Neural cell (in vitro differentiated cells): ENCODE measurements around the gene OTOG. TPM values are rescaled to one million over a fixed set of nuclear protein-coding genes. Genes with fewer than 3 reads are reported as not detected.

Experiments used
- H2AFZ ChIP-seq: fragments of 200-600, 300-800 bp; sonication (generic), shearing (Covaris generic); 2 replicates; pipeline ENCODE4 v1.6.0; 2014; ENCODE audit warnings: low read depth, mild to moderate bottlenecking, antibody characterized with exemption, low read length, moderate library complexity
- H3F3A ChIP-seq: fragments of 200-600 bp; shearing (Covaris generic); 2 replicates; pipeline ENCODE4 v1.6.1; 2016; ENCODE audit warnings: mild to moderate bottlenecking, moderate library complexity, mixed read lengths, antibody characterized with exemption, low read length; ENCODE audit not compliant: insufficient read depth, poor library complexity, severe bottlenecking
- H3K27ac ChIP-seq: fragments of 200-600, 300-800 bp; sonication (generic), shearing (Covaris generic); 2 replicates; pipeline ENCODE4 v1.5.1; 2014; ENCODE audit warnings: mild to moderate bottlenecking, low read length, moderate library complexity
- H3K27me3 ChIP-seq: fragments of 300-800, 200-600 bp; sonication (generic), shearing (Covaris generic); 2 replicates; pipeline ENCODE4 v1.6.0; 2014; ENCODE audit warnings: mild to moderate bottlenecking, low read depth, low read length, moderate library complexity; ENCODE audit not compliant: insufficient read depth
- H3K36me3 ChIP-seq: fragments of 300-800, 200-600 bp; sonication (generic), shearing (Covaris generic); 2 replicates; pipeline ENCODE4 v1.5.1; 2014; ENCODE audit warnings: mild to moderate bottlenecking, antibody characterized with exemption, low read length, moderate library complexity; ENCODE audit not compliant: insufficient read depth
- H3K4me2 ChIP-seq: fragments of 300-800, 200-600 bp; sonication (generic), shearing (Covaris generic); 2 replicates; pipeline ENCODE4 v1.6.0; 2014; ENCODE audit warnings: mild to moderate bottlenecking, low read length
- H3K4me3 ChIP-seq: fragments of 300-800, 200-600 bp; sonication (generic), shearing (Covaris generic); 2 replicates; pipeline ENCODE4 v1.5.1; 2014; ENCODE audit warnings: mild to moderate bottlenecking, low read length, moderate library complexity
- H3K79me2 ChIP-seq: fragments of 200-600 bp; shearing (Covaris generic); replicated peaks from 2 replicates; pipeline ENCODE4 v1.6.0; 2014; ENCODE audit warnings: mild to moderate bottlenecking, low read length, moderate library complexity; ENCODE audit not compliant: insufficient read depth
- H3K9ac ChIP-seq: fragments of 300-800, 200-600 bp; sonication (generic), shearing (Covaris generic); 2 replicates; pipeline ENCODE4 v1.6.1; 2016; ENCODE audit warnings: mild to moderate bottlenecking, low read length, mixed read lengths
- H3K9me2 ChIP-seq: fragments of 200-600 bp; shearing (Covaris generic); 2 replicates; pipeline ENCODE4 v1.6.1; 2016; ENCODE audit warnings: mild to moderate bottlenecking, low read length, mixed read lengths; ENCODE audit not compliant: insufficient read depth
- H3K9me3 ChIP-seq: fragments of 200-600, 300-800 bp; sonication (generic), shearing (Covaris generic); 2 replicates; pipeline ENCODE4 v1.6.1; 2016; ENCODE audit warnings: mild to moderate bottlenecking, mixed run types, low read length, moderate library complexity, mixed read lengths
- H4K20me1 ChIP-seq: fragments of 200-600 bp; shearing (Covaris generic); 2 replicates; pipeline ENCODE4 v1.6.1; 2016; ENCODE audit warnings: mild to moderate bottlenecking, mixed run types; ENCODE audit not compliant: insufficient read depth
- CTCF ChIP-seq: fragments of 450-650 bp; IDR thresholded peaks from 2 replicates; pipeline ENCODE4 v1.5.1; 2014; ENCODE audit warnings: antibody characterized with exemption, mild to moderate bottlenecking, moderate library complexity; ENCODE audit not compliant: poor library complexity, severe bottlenecking
- EP300 ChIP-seq: fragments of 450-650 bp; conservative IDR thresholded peaks from 2 replicates; pipeline ENCODE4 v1.6.1; 2014; ENCODE audit warnings: antibody characterized with exemption, mild to moderate bottlenecking, moderate library complexity; ENCODE audit not compliant: poor library complexity, severe bottlenecking
- EZH2 ChIP-seq: fragments of 200-600, 300-800 bp; shearing (Covaris generic), sonication (generic); IDR thresholded peaks from 2 replicates; pipeline ENCODE4 v1.6.1; 2014; ENCODE audit warnings: antibody characterized with exemption, low read length, borderline replicate concordance, mild to moderate bottlenecking; ENCODE audit not compliant: insufficient read depth, poor library complexity, severe bottlenecking
- MXI1 ChIP-seq: fragments of 450-650 bp; conservative IDR thresholded peaks from 2 replicates; pipeline ENCODE4 v1.6.1; 2014; ENCODE audit warnings: antibody characterized with exemption, mild to moderate bottlenecking; ENCODE audit not compliant: poor library complexity, severe bottlenecking
- POLR2AphosphoS5 ChIP-seq: IDR thresholded peaks from 2 replicates; pipeline ENCODE4 v1.6.1; 2012
- RAD21 ChIP-seq: fragments of 450-650 bp; conservative IDR thresholded peaks from 2 replicates; pipeline ENCODE4 v1.6.1; 2014; ENCODE audit warnings: antibody characterized with exemption, mild to moderate bottlenecking, moderate library complexity
- REST ChIP-seq: IDR thresholded peaks from 2 replicates; pipeline ENCODE4 v1.6.1; 2012; ENCODE audit warnings: borderline replicate concordance
- SMC3 ChIP-seq: fragments of 450-650 bp; conservative IDR thresholded peaks from 2 replicates; pipeline ENCODE4 v1.6.1; 2014; ENCODE audit warnings: antibody characterized with exemption, mild to moderate bottlenecking, moderate library complexity; ENCODE audit not compliant: poor library complexity
- TAF1 ChIP-seq: IDR thresholded peaks from 2 replicates; pipeline ENCODE4 v1.6.1; 2012; ENCODE audit warnings: low read depth
- polyA plus RNA-seq: library from polyadenylated mRNA; depleted of rRNA; stranded (reverse); fragments of >200 nt; gene quantifications from 2 replicates; pipeline ENCODE4 v1.2.3, GENCODE V29; 2014

Gene OTOG
- polyA plus RNA-seq, 1 donor from 2014 or later, result not detected

GRCh38 chr11:17608821-17609220, 61.8 kb downstream of the OTOG start:
- Histone ChIP-seq H3K9me3 (no peaks in the 10 kb centered on the region), H3K4me3 (no peak overlapping the region), H2AFZ (no peak overlapping the region), H3K79me2 (no peaks in the 10 kb centered on the region), H3K4me2 (no peak overlapping the region), H3K36me3 (no peaks in the 10 kb centered on the region), H3K27ac (no peak overlapping the region), H3K27me3 (no peaks in the 10 kb centered on the region), H3K9ac (no peak overlapping the region), H4K20me1 (no peaks in the 10 kb centered on the region), H3K9me2 (no peaks in the 10 kb centered on the region), H3F3A (no peaks in the 10 kb centered on the region)
- no peak for TF ChIP-seq TAF1

GRCh38 chr11:17609291-17610084, 62.4 kb downstream of the OTOG start:
- no peaks in the 10 kb centered on the region for H3K27me3 ChIP-seq
- H3K36me3 ChIP-seq, result no peaks in the 10 kb centered on the region
- H3K4me2 ChIP-seq, result no peak overlapping the region
- H4K20me1 ChIP-seq, result no peaks in the 10 kb centered on the region
- no peaks in the 10 kb centered on the region for H3K9me2 ChIP-seq
- no peak overlapping the region for H3K27ac ChIP-seq
- H3K9ac ChIP-seq, result no peak overlapping the region
- no peak for TF ChIP-seq EP300
- no peak for TF ChIP-seq REST
- no peak for TF ChIP-seq TAF1
- TF ChIP-seq CTCF, result no peak
- TF ChIP-seq EZH2, result no peak
- TF ChIP-seq MXI1, result no peak
- TF ChIP-seq RAD21, result no peak
- no peak for TF ChIP-seq SMC3
- no peak for TF ChIP-seq POLR2AphosphoS5
- H2AFZ ChIP-seq, result no peak overlapping the region
- H3K9me3 ChIP-seq, result no peaks in the 10 kb centered on the region
- no peaks in the 10 kb centered on the region for H3F3A ChIP-seq
- H3K4me3 ChIP-seq, result no peak overlapping the region
- H3K79me2 ChIP-seq, result no peaks in the 10 kb centered on the region
